Activated CD4-positive, alpha-beta T cell treated with anti-CD3 and anti-CD28 coated beads, Interleukin-2, Interleukin-6, amounts not matched to agents 100 ng/mL and 50 ng/mL, durations not matched to agents 16 hours and 8 hours (primary cell): ENCODE measurements around the gene VWA5A.
"Not testable (repeated sequence)": the region's sequence is repeated elsewhere in the genome, so short reads cannot be mapped to it uniquely, and the experiment has no call there.

Source experiments
- DNase-seq: peaks from one replicate; pipeline ENCODE4 v3.0.0-alpha.2; 2020

Gene VWA5A

DNA sequence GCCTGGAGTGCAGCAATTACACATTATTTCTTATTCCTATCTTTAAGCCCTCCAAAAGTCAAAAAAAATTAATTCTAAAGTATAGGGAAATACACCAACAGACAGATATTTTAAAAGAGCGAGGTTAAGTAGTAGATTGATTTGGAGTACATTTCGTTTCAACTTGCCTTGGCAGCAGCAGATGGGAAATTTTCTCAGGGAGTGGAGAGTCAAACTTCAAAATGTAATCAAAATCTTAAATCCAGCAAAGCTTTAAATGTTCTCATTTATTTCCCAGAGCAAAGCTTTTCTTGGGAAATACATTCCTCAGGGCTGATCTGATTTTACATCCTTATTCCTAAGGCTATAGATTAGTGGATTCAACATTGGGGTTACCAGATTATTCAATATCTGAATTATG lies 21.9 kb upstream of the VWA5A start:
- no peak for DNase-seq

- DNase-seq, result no peak
Observed at GRCh38 chr11:124094731-124095130, 20.5 kb upstream of the VWA5A start.

DNA sequence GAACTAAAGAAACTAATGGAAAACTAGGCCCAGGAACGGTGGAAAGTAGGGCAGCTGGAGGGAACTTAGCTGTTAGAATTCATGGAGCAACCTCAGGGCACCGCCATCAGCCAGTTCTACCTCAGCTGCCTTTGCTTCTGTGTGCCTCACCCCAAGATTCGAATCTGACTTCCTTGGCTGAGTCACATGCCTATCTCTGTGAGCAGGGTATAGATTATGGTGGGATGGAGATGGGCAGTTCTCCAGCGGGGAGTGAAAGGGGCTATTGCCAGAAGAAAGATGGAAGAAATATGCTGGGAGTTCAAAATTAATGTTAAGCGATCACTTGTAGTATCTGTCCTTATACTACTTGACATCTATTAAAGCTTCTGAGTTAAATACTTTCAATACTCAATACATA lies 18.9 kb upstream of the VWA5A start:
- no peak for DNase-seq

DNA sequence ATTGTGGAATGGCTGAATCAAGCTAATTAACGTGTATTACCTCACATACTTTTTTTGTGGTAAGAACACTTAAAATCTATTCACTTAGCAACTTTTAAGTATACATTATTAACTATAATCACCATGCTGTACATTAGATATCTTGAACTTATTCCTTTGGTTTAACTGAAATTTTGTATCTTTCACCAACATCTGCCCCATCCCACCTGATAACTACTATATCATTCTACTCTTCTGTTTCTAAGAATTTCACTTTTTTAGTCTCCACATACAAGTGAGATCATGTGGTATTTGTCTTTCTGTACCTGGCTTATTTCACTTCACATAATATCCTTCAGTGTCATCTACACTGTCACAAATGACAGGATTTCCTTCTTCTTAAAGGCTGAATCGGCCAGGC lies 17.1 kb upstream of the VWA5A start:
- DNase-seq, result no peak

DNA sequence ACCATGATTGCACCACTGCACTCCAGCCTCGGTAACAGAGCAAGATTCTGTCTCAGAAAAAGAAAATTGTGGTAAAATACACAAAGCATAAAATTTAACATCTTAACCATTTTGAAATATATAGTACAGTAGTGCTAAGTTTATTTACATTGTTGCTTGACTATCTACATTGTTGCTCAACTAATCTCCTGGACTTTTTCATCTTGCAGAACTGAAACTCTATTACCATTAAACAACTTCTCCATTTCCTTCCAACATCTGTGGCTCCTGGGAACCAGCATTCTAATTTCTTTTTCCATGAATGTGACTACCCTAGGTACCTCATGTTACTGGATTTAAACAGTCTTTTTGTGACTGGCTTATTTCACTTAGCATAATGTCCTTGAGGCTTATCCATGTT lies 13.5 kb upstream of the VWA5A start:
- DNase-seq, result no peak

GRCh38 chr11:124108156-124108555 lies 7.1 kb upstream of the VWA5A start:
- DNase-seq, result peak; percentile 23

DNA sequence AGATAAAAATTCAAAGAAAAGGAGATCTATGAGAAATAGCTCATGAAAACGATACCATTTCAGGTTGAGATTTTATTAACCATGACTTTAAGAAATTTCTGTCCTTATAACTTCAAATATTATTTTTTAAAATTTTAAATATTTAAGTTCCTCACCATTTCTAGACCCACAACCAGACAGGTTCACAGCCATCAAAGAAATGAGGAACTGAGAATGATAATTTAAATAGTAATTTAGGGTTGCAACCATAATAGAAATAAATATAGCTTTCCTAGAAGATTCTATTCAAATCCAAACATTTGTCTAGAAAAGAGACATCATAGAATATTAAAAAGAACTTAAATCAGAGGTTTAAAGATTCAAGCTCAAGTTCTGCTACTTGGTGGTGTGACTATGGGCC lies 5.9 kb upstream of the VWA5A start:
- no peak for DNase-seq

DNA sequence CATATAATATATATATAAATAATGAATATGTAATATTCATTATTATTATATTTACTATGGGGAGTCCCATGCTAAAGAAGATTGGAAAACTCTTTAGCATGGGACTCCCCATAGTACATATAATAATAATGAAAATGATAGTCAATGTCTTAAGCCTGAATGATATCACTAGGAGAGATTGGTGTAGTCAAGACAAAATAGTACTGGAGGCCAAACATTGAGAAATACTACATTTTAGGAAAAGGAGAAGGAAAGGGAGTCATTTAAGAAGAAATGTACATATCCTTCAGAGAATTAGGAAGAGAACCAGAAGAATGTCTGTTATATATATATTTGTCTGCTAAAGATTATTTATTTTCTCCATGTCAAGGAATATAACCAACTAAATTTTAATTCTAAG lies 5.0 kb upstream of the VWA5A start:
- no peak for DNase-seq

- DNase-seq, result no peak
Observed at GRCh38 chr11:124113890-124114289, 1.4 kb upstream of the VWA5A start.

- DNase-seq, result peak; percentile 3
Observed at GRCh38 chr11:124115782-124116616, 749 bp downstream of the VWA5A start.

GRCh38 chr11:124119103-124119502 lies 3.9 kb downstream of the VWA5A start:
- no peak for DNase-seq

GRCh38 chr11:124120891-124121290 lies 5.6 kb downstream of the VWA5A start:
- DNase-seq, result no peak

GRCh38 chr11:124122123-124122522 lies 6.9 kb downstream of the VWA5A start:
- no peak for DNase-seq

DNA sequence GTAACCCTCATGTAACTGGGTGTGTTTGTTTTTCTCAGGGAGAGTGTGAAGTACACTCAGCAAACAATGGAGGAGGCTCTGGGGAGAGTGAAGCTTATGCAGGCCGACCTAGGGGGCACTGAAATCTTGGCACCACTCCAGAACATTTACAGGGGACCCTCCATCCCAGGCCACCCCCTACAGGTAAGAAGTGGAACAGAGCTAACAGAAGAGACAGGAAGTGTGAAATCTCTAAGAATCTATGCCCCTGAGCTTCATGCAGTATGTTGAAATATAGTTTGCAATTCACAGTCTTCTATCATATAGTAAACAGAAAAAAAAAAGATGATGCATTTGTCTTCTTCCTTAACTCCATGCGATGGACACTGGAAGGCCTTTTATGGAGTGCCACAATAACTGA lies 8.4 kb downstream of the VWA5A start:
- no peak for DNase-seq

DNA sequence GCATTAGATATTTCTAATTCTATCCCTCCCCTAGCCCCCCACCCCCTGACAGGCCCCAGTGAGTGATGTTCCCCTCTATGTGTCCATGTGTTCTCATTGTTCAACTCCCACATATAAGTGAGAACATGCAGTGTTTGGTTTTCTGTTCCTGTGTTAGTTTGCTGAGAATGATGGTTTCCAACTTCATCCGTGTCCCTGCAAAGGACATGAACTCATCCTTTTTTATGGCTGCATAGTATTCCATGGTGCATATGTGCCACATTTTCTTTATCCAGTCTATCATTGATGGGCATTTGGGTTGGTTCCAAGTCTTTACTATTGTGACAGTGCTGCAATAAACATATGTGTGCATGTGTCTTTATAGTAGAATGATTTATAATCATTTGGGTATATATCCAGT lies 11.9 kb downstream of the VWA5A start:
- not testable (repeated sequence) for DNase-seq

- DNase-seq, result no peak
Observed at GRCh38 chr11:124143034-124143433, 27.8 kb downstream of the VWA5A start.

GRCh38 chr11:124147951-124148350 lies 32.7 kb downstream of the VWA5A start:
- no peak for DNase-seq

DNA sequence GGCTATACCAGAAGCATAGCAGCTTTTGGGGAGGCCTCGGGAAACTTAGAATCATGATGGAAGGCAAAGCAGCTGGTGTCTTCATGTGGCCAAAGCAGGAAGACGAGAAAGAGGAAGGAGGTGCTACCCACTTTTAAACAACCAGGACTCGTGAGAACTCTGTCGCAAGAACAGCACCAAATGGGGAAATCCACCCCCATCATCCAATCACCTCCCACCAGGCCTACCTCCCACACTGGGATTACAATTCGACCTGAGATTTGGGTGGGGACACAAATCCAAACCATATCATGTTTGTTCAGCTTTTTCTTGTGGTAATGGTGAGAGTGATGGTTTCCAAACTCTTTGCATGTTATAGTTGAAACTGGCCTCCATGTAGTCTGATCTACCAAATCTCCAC lies 35.4 kb downstream of the VWA5A start:
- DNase-seq, result no peak

DNA sequence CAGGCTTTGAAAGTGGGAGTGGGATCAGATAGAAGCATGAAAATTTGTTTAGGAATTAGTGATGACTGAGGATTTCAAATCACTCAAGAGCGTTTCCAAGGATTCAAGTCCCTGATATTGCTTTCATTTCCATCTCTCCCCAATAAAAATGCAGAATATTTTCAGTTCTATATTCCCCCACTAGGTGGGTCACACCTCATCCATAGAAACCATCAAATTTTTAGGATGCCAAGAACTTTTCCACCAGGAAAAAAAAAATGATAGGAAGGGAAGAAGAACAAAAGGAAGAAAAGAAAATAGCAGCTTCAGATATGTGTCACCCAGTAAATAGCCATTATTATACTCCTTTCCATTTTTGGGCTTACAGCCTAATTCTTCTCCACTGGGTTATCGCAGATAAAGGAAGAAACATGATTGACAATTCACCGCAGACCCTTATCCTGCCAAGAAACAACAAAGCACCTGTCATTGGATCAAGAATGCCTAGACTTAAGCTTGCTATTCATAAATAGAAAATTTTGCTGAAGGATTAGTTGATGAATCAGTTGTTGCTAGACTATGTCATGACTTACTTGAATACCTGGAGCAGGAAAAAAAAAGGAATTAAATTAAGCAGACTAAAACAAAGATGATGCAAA lies 37.6 kb downstream of the VWA5A start:
- DNase-seq, result no peak

GRCh38 chr11:124153821-124154220 lies 38.6 kb downstream of the VWA5A start:
- DNase-seq, result no peak

- DNase-seq, result no peak
Observed at GRCh38 chr11:124159481-124159880, 44.2 kb downstream of the VWA5A start.

GRCh38 chr11:124160986-124161385 lies 45.7 kb downstream of the VWA5A start:
- no peak for DNase-seq

DNA sequence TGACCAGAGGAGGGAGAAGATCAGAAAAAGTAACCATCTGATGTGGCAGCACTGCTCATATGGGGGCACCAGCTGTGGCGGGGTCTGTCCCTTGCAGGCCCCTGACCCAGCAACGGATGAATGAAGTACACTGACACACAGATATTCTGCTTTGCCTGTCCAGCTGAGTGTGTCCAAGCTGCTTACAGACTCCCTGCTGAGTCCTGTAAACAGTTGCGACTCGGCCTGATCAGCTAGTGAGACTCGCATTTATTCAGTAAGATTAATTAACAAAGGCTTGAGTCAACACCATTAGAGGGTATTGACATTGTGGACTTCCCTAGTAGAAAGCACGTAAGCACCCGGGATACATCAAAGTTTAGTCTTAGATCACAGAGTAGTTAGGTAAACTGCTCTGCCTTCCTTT lies 52.6 kb downstream of the VWA5A start:
- DNase-seq, result no peak

DNA sequence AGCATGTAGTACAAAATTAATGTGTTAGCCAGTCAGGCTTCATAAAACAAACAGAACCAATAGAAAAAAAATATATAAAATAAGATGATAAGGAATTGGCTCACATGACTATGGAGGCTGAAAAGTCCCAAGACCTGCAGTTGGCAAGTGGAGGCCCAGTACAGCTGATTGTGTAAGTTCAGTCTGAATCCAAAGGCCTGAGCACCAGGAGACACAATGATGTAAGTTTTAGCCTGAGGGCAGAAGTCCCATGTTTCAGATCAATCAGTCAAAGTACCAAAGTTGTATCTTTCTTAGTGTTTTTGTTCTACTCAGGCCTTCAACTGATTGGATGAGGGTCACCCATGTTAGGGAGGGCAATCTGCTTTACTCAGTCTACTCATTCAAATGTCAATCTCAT lies 53.5 kb downstream of the VWA5A start:
- DNase-seq, result no peak

- DNase-seq, result not testable (repeated sequence)
Observed at GRCh38 chr11:124170315-124170714, 55.1 kb downstream of the VWA5A start.
